ENCODE data around the gene INTS2.
"Not testable (repeated sequence)": the region's sequence is repeated elsewhere in the genome, so short reads cannot be mapped to it uniquely, and the experiment has no call there.

The INTS2 gene

DNA sequence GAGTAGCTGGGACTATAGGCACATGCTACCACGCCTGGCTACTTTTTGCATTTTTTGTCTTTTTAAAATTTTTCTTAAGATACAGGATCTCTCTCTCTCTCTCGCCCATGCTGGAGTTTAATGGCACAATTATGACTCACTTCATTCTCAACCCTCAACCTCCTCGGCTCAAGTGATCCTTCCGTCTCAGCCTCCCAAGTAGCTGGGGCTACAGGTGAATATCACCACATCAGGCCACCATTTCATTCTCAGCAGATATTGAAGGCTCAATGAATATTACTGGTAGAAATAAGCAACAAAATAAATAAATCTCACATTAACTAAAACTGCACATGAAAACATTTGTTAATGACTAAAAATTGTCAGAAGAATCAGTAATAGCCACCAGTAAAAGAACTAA is 106.1 kb downstream of the INTS2 start:
- DNase-seq (ENCODE audit: low read depth) = no peak

DNA sequence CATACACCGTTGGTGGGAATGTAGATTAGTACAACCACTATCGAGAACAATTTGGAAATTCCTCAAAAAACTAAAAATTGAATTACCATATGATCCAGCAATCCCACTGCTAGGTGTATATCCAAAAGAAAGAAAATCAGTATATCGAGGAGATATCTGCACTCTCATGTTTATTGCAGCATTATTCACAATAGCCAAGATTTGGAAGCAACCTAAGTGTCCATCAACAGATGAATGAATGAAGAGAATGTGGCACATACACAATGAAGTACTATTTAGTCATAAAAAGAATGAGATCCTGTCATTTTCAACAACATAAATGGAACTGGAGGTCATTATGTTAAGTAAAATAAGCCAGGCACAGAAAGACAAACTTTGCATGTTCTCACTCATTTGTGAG is 108.5 kb downstream of the INTS2 start:
- not testable (repeated sequence) for DNase-seq (ENCODE audit: low read depth)

GRCh38 chr17:61818225-61818624 is 109.6 kb downstream of the INTS2 start:
- DNase-seq (ENCODE audit: low read depth) = no peak

GRCh38 chr17:61817452-61817851 is 110.3 kb downstream of the INTS2 start:
- no peak for DNase-seq (ENCODE audit: low read depth)

GRCh38 chr17:61816538-61816937 is 111.2 kb downstream of the INTS2 start:
- DNase-seq (ENCODE audit: low read depth) = peak; percentile 29

DNA sequence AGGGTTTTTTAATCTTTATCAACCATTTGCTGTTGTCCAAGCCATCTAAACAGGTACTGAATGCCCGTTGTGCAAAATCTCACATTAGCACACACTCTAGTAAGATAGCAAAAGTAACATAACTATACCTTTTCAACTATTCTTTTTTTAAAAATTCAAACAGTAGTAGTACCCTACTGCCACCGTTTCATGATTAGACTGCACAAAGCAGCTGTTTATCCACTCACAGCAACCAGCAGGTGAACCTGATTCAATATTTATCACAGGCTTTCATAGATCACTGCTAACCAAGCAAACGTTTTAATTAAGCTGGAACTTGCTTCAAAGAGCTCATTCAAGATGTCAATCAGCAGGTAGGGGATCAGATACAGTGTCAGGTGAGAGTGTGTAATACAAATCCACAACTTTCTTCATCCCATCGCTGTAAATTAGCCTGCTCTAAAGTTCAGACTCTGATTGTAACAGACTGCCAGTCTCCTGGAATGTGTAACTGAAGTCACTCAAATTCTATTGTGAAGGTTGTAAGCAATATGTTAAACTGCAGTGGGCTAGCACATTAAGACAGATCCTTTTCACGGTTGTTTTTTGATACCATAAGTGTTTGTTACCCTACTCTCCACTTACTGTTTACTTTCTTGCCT is 111.8 kb downstream of the INTS2 start:
- no peak for DNase-seq (ENCODE audit: low read depth)
